Upper lobe of left lung (tissue), 6 donors: ENCODE results near the gene CTNNA1. TPM values are rescaled to one million over a fixed set of nuclear protein-coding genes. Genes with fewer than 3 reads are reported as not detected.
"Not testable (repeated sequence)": the region's sequence is repeated elsewhere in the genome, so short reads cannot be mapped to it uniquely, and the experiment has no call there.

Experiments used
- ATAC-seq, 2 donors: fragments of 200-7000 bp; cut with Tn5 transposase; one replicate each; pipeline ENCODE4 v1.9.1; 2022; ENCODE audit warnings: mild to moderate bottlenecking in 2 of 2, moderate library complexity in 2 of 2; ENCODE audit not compliant: low FRiP score in 2 of 2
- DNase-seq, 2 donors: peaks; one replicate each; pipeline ENCODE4 v3.0.0-alpha.2; 2019 to 2020
- H3K27ac ChIP-seq, 4 donors: fragments of 200-600 bp; sonication (generic); one replicate each; pipeline ENCODE4 v1.5.1; 2016 to 2019
- H3K27me3 ChIP-seq, 4 donors: fragments of 200-600 bp; sonication (generic); one replicate each; pipeline ENCODE4 v1.5.1; 2017 to 2019
- H3K36me3 ChIP-seq, 4 donors: fragments of 200-600 bp; sonication (generic); one replicate each; pipeline ENCODE4 v1.5.1; 2016 to 2019
- H3K4me1 ChIP-seq, 4 donors: fragments of 200-600 bp; sonication (generic); one replicate each; pipeline ENCODE4 v1.5.1; 2018 to 2019
- H3K4me3 ChIP-seq, 4 donors: fragments of 200-600 bp; sonication (generic); one replicate each; pipeline ENCODE4 v1.5.1; 2017 to 2019; ENCODE audit warnings: mild to moderate bottlenecking in 2 of 4, moderate library complexity in 1 of 4
- H3K9me3 ChIP-seq, 4 donors: fragments of 200-600 bp; sonication (generic); one replicate each; pipeline ENCODE4 v1.5.1; 2018 to 2019
- CTCF ChIP-seq, 6 experiments: fragments of 450-650 bp in 4 of 6; fragments of 200-600 bp in 2 of 6; sonication (generic) in 2 of 6; IDR thresholded peaks; one replicate each; pipeline ENCODE4 v1.5.1; 2016 to 2019; ENCODE audit warnings: antibody characterized with exemption in 6 of 6
- EP300 ChIP-seq, 4 donors: sonication (generic); formaldehyde crosslinking; IDR thresholded peaks; one replicate each; pipeline ENCODE4 v1.5.1; 2017; ENCODE audit warnings: antibody characterized with exemption in 4 of 4, control low read depth in 2 of 4
- POLR2A ChIP-seq, 4 donors: fragments of 450-650 bp; IDR thresholded peaks; one replicate each; pipeline ENCODE4 v1.5.1; 2016 to 2017; ENCODE audit warnings: antibody characterized with exemption in 4 of 4, mild to moderate bottlenecking in 2 of 4
- POLR2AphosphoS5 ChIP-seq, 2 donors: sonication (generic); formaldehyde crosslinking; IDR thresholded peaks; one replicate each; pipeline ENCODE4 v1.5.1; 2017; ENCODE audit warnings: antibody characterized with exemption in 2 of 2
- WGBS, 2 donors: methylation state at CpG; one replicate each; pipeline ENCODE4 v1.1.5; 2017 to 2018; 5-methylcytosine and 5-hydroxymethylcytosine counted together
- total RNA-seq, 6 donors: library from RNA; depleted of rRNA in 4 of 6; stranded (reverse); fragments of >200 nt in 4 of 6; gene quantifications; one replicate each; pipeline versions ENCODE4 v1.1.0 to v1.2.1, GENCODE V29; 2016 to 2021
- donor health status: DM: no; HTN: no; CAD: no; lungs with moderate emphysema.
- donor health status: DM: no; HTN: yes; CAD: no; lungs with severe emphysema.

The CTNNA1 gene
- total RNA-seq, 6 donors from 2014 or later, result 352 to 505 (median 415) TPM

- Histone ChIP-seq H3K9me3 (no peaks in the 10 kb centered on the region), H3K36me3 (no peaks in the 10 kb centered on the region), H3K27ac (peak overlapping the region in 1 of 4 donors; percentile 30), H3K4me1 (peaks cover 21 to 64% (median 30%) of the 10 kb centered on the region in 4 donors), H3K27me3 (no peaks in the 10 kb centered on the region), H3K4me3 (no peak overlapping the region)
- ATAC-seq (no peak), DNase-seq (no peak)
- TF ChIP-seq POLR2A (IDR thresholded peaks at IDR 0.05) (no peak), EP300 (IDR thresholded peaks at IDR 0.05) (no peak), CTCF (IDR thresholded peaks at IDR 0.05) (no peak), POLR2AphosphoS5 (IDR thresholded peaks at IDR 0.05) (no peak)
- WGBS, 2 donors, result 81 to 90% methylated on average over 6 of the region's 6 CpGs
These were observed 17.1 kb downstream of the CTNNA1 start for GRCh38 chr5:138770291-138770690.

GRCh38 chr5:138770977-138771376, 17.8 kb downstream of the CTNNA1 start:
- no peak for DNase-seq
- no peaks in the 10 kb centered on the region for H3K36me3 ChIP-seq
- no peak for TF ChIP-seq EP300 (IDR thresholded peaks at IDR 0.05)
- no peak for TF ChIP-seq POLR2AphosphoS5 (IDR thresholded peaks at IDR 0.05)
- no peak for TF ChIP-seq POLR2A (IDR thresholded peaks at IDR 0.05)
- TF ChIP-seq CTCF (IDR thresholded peaks at IDR 0.05), result no peak
- WGBS, 2 donors, result 71 to 72% methylated on average over 1 of the region's 1 CpG
- H3K4me3 ChIP-seq, result no peak overlapping the region
- H3K27ac ChIP-seq, result no peak overlapping the region
- no peaks in the 10 kb centered on the region for H3K9me3 ChIP-seq
- H3K27me3 ChIP-seq, result no peaks in the 10 kb centered on the region
- ATAC-seq, result no peak
- peaks cover 21 to 58% (median 30%) of the 10 kb centered on the region in 4 donors for H3K4me1 ChIP-seq

GRCh38 chr5:138772986-138773594, 19.9 kb downstream of the CTNNA1 start:
- H3K27ac ChIP-seq, result no peak overlapping the region
- TF ChIP-seq POLR2A (IDR thresholded peaks at IDR 0.05), result no peak
- TF ChIP-seq CTCF (IDR thresholded peaks at IDR 0.05), result no peak
- no peak for TF ChIP-seq EP300 (IDR thresholded peaks at IDR 0.05)
- no peak for TF ChIP-seq POLR2AphosphoS5 (IDR thresholded peaks at IDR 0.05)
- peak in 1 of 2 donors; percentile 56 for ATAC-seq
- DNase-seq, result no peak
- H3K4me1 ChIP-seq, result peaks cover 19 to 50% (median 25%) of the 10 kb centered on the region in 4 donors
- 55 to 61% methylated on average over 5 of the region's 5 CpGs for WGBS, 2 donors
- H3K27me3 ChIP-seq, result no peaks in the 10 kb centered on the region
- no peak overlapping the region for H3K4me3 ChIP-seq
- peaks cover 0 to 1% (median under 1%) of the 10 kb centered on the region in 4 donors for H3K36me3 ChIP-seq
- H3K9me3 ChIP-seq, result no peaks in the 10 kb centered on the region

- H3K27ac ChIP-seq, H3K27me3 ChIP-seq, ATAC-seq, DNase-seq, H3K36me3 ChIP-seq, H3K4me3 ChIP-seq, H3K9me3 ChIP-seq: not testable (repeated sequence)
- peaks cover 18 to 50% (median 25%) of the 10 kb centered on the region in 4 donors for H3K4me1 ChIP-seq
- WGBS, 2 donors, result 87 to 88% methylated on average over 6 of the region's 6 CpGs
These were observed 20.4 kb downstream of the CTNNA1 start for GRCh38 chr5:138773624-138774023.

- peaks cover 0 to 13% (median 3%) of the 10 kb centered on the region in 4 donors for H3K36me3 ChIP-seq
- ATAC-seq (no peak), DNase-seq (no peak)
- H3K4me3 ChIP-seq, result no peak overlapping the region
- TF ChIP-seq CTCF (IDR thresholded peaks at IDR 0.05), result no peak
- no peak for TF ChIP-seq POLR2A (IDR thresholded peaks at IDR 0.05)
- TF ChIP-seq EP300 (IDR thresholded peaks at IDR 0.05), result no peak
- TF ChIP-seq POLR2AphosphoS5 (IDR thresholded peaks at IDR 0.05), result no peak
- no peaks in the 10 kb centered on the region for H3K9me3 ChIP-seq
- no peak overlapping the region for H3K27ac ChIP-seq
- WGBS, 2 donors, result 89 to 92% methylated on average over 1 of the region's 1 CpG
- peaks cover 16 to 39% (median 23%) of the 10 kb centered on the region in 4 donors for H3K4me1 ChIP-seq
- H3K27me3 ChIP-seq, result no peaks in the 10 kb centered on the region
These were observed 21.8 kb downstream of the CTNNA1 start for GRCh38 chr5:138775034-138775433.
